KMS-11 (cell line): ENCODE data around the gene PLXND1.

Experiments
- H2AFZ ChIP-seq: fragments of 200-600 bp; sonication (generic); 2 replicates; pipeline ENCODE4 v1.6.1; 2016; ENCODE audit warnings: antibody characterized with exemption, mixed run types, low read depth
- H3K27ac ChIP-seq: fragments of 200-600 bp; sonication (generic); 2 replicates; pipeline ENCODE4 v1.6.1; 2016; ENCODE audit warnings: mild to moderate bottlenecking, mixed run types
- H3K27me3 ChIP-seq: fragments of 200-600 bp; sonication (generic); 2 replicates; pipeline ENCODE4 v1.6.1; 2017; ENCODE audit warnings: mild to moderate bottlenecking, low read depth, mixed run types, moderate library complexity; ENCODE audit not compliant: insufficient read depth
- H3K36me3 ChIP-seq: fragments of 200-600 bp; sonication (generic); 2 replicates; pipeline ENCODE4 v1.6.1; 2017; ENCODE audit warnings: mild to moderate bottlenecking, mixed run types; ENCODE audit not compliant: insufficient read depth
- H3K4me1 ChIP-seq: fragments of 200-600 bp; sonication (generic); 2 replicates; pipeline ENCODE4 v1.6.1; 2016; ENCODE audit warnings: mild to moderate bottlenecking, low read depth, mixed run types; ENCODE audit not compliant: poor library complexity, severe bottlenecking
- H3K4me2 ChIP-seq: fragments of 200-600 bp; sonication (generic); 2 replicates; pipeline ENCODE4 v1.7.0; 2016; ENCODE audit warnings: mild to moderate bottlenecking, mixed run types
- H3K4me3 ChIP-seq: fragments of 200-600 bp; sonication (generic); IDR thresholded peaks from 2 replicates; pipeline ENCODE4 v1.6.1; 2017; ENCODE audit warnings: low read depth, low read length, mixed read lengths; ENCODE audit not compliant: insufficient read depth
- H3K79me2 ChIP-seq: fragments of 200-600 bp; sonication (generic); 2 replicates; pipeline ENCODE4 v1.6.1; 2016; ENCODE audit warnings: low read depth, mixed run types; ENCODE audit not compliant: insufficient read depth
- H3K9ac ChIP-seq: fragments of 200-600 bp; sonication (generic); 2 replicates; pipeline ENCODE4 v1.6.1; 2016; ENCODE audit warnings: mild to moderate bottlenecking, mixed run types
- H4K20me1 ChIP-seq: fragments of 200-600 bp; sonication (generic); 2 replicates; pipeline ENCODE4 v1.6.1; 2016; ENCODE audit warnings: mild to moderate bottlenecking, mixed run types; ENCODE audit not compliant: insufficient read depth
- CTCF ChIP-seq: fragments of 200-600 bp; sonication (generic); conservative IDR thresholded peaks from 2 replicates; pipeline ENCODE4 v1.6.1; 2017; ENCODE audit warnings: low read depth, mild to moderate bottlenecking, antibody characterized with exemption, low read length, moderate library complexity, mixed read lengths

Gene PLXND1

GRCh38 chr3:129598484-129598883 is 8.0 kb downstream of the PLXND1 start:
- no peak overlapping the region for H3K4me2 ChIP-seq
- no peak overlapping the region for H3K9ac ChIP-seq
- no peaks in the 10 kb centered on the region for H3K4me1 ChIP-seq
- no peaks in the 10 kb centered on the region; the same call in 1 of the 2 replicates for H3K79me2 ChIP-seq
- no peak overlapping the region for H2AFZ ChIP-seq
- no peak for TF ChIP-seq CTCF
- no peaks in the 10 kb centered on the region for H3K36me3 ChIP-seq
- H3K27me3 ChIP-seq: no peaks in the 10 kb centered on the region
- no peaks in the 10 kb centered on the region for H4K20me1 ChIP-seq
- no peak overlapping the region for H3K4me3 ChIP-seq
- H3K27ac ChIP-seq: no peak overlapping the region

GRCh38 chr3:129598000-129598381 is 8.5 kb downstream of the PLXND1 start:
- Histone ChIP-seq H4K20me1 (no peaks in the 10 kb centered on the region), H3K4me3 (no peak overlapping the region), H2AFZ (no peak overlapping the region), H3K27ac (no peak overlapping the region), H3K4me2 (no peak overlapping the region), H3K27me3 (no peaks in the 10 kb centered on the region), H3K9ac (no peak overlapping the region), H3K4me1 (no peaks in the 10 kb centered on the region), H3K36me3 (no peaks in the 10 kb centered on the region), H3K79me2 (no peaks in the 10 kb centered on the region; the same call in 1 of the 2 replicates)
- TF ChIP-seq CTCF: no peak

- H3K27ac ChIP-seq: no peak overlapping the region
- H3K4me3 ChIP-seq: no peak overlapping the region
- TF ChIP-seq CTCF: no peak
- no peak overlapping the region for H3K9ac ChIP-seq
- H3K36me3 ChIP-seq: no peaks in the 10 kb centered on the region
- no peaks in the 10 kb centered on the region; the same call in 1 of the 2 replicates for H3K79me2 ChIP-seq
- H3K4me1 ChIP-seq: no peaks in the 10 kb centered on the region
- no peaks in the 10 kb centered on the region for H4K20me1 ChIP-seq
- no peak overlapping the region for H3K4me2 ChIP-seq
- no peaks in the 10 kb centered on the region for H3K27me3 ChIP-seq
- H2AFZ ChIP-seq: no peak overlapping the region
Observed at GRCh38 chr3:129597087-129597999, 9.1 kb downstream of the PLXND1 start.

- no peak for TF ChIP-seq CTCF
- Histone ChIP-seq H3K9ac (no peak overlapping the region), H2AFZ (no peak overlapping the region), H3K4me2 (no peak overlapping the region), H3K27ac (no peak overlapping the region), H3K4me3 (no peak overlapping the region), H3K36me3 (no peaks in the 10 kb centered on the region), H3K79me2 (no peaks in the 10 kb centered on the region; the same call in 1 of the 2 replicates), H3K27me3 (no peaks in the 10 kb centered on the region), H3K4me1 (no peaks in the 10 kb centered on the region), H4K20me1 (no peaks in the 10 kb centered on the region)
Observed at GRCh38 chr3:129596194-129597086, 10.0 kb downstream of the PLXND1 start.
